ENCODE results near the gene ME2. TPM values are rescaled to one million over a fixed set of nuclear protein-coding genes. Genes with fewer than 3 reads are reported as not detected.

The ME2 gene
- total and polyA plus RNA-seq, 9 of the 15 experiments (the other 6 are each of a cell fraction or from before 2014, with no cell fraction given) = 12.3 to 54.4 (median 36.2) TPM

DNA sequence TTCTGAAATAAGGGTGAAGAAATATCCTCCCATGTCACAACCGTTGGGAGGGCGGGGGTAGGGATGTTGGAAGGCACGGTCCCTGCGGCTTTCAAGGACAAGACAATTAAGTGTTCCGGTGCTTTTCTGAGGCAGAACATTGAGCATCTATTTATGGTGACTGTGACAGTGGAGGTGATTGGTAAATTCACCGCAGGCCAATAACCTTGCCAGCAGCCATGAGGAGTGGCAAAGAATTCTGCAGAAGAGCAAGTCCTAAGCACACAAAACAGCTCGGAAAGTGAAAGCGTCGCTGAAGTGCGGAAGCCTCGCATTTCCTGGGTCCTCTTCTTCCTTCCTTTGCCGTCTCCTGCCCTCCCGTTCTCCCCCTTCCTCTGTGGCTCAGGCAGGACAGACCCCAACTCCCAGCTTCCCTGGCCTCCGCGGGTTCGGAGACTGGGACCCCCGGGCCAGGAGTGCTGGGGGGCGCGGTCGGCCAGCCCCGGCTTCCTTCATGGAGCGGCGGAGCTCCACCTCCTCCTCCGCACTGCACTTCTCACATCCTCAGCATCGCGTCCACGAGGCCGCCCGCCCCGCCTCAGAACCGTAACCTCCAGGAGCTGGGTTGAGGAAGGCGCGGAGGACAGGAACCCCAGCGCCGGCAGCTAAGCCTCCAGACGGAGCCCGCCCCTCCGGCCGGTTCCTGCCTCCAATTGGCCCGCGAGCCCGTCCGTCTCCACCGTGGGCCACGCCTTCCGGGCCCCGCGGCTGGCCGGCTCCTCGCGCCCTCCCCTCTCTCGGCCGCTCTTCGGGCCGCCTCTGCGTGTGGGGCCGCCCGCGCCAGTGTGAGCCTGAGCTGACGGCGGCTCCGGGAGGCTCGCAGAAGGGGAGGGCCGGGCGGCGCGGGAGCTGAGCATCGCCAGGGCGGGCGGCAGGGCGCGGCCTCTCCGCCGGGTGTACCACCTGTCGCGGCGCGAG is at the start of gene ME2 (continued):
- TF ChIP-seq, protein P1, sequence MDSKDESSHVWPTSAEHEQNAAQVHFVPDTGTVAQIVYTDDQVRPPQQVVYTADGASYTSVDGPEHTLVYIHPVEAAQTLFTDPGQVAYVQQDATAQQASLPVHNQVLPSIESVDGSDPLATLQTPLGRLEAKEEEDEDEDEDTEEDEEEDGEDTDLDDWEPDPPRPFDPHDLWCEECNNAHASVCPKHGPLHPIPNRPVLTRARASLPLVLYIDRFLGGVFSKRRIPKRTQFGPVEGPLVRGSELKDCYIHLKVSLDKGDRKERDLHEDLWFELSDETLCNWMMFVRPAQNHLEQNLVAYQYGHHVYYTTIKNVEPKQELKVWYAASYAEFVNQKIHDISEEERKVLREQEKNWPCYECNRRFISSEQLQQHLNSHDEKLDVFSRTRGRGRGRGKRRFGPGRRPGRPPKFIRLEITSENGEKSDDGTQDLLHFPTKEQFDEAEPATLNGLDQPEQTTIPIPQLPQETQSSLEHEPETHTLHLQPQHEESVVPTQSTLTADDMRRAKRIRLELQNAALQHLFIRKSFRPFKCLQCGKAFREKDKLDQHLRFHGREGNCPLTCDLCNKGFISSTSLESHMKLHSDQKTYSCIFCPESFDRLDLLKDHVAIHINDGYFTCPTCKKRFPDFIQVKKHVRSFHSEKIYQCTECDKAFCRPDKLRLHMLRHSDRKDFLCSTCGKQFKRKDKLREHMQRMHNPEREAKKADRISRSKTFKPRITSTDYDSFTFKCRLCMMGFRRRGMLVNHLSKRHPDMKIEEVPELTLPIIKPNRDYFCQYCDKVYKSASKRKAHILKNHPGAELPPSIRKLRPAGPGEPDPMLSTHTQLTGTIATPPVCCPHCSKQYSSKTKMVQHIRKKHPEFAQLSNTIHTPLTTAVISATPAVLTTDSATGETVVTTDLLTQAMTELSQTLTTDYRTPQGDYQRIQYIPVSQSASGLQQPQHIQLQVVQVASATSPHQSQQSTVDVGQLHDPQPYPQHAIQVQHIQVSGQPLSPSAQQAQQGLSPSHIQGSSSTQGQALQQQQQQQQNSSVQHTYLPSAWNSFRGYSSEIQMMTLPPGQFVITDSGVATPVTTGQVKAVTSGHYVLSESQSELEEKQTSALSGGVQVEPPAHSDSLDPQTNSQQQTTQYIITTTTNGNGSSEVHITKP (IDR thresholded peaks at IDR 0.05; ENCODE audit: partially characterized antibody) = no peak
- TF ChIP-seq, protein P2, sequence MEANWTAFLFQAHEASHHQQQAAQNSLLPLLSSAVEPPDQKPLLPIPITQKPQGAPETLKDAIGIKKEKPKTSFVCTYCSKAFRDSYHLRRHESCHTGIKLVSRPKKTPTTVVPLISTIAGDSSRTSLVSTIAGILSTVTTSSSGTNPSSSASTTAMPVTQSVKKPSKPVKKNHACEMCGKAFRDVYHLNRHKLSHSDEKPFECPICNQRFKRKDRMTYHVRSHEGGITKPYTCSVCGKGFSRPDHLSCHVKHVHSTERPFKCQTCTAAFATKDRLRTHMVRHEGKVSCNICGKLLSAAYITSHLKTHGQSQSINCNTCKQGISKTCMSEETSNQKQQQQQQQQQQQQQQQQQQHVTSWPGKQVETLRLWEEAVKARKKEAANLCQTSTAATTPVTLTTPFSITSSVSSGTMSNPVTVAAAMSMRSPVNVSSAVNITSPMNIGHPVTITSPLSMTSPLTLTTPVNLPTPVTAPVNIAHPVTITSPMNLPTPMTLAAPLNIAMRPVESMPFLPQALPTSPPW (CRISPR knock-in tag; IDR thresholded peaks at IDR 0.05) = peak; percentile 84
- TF ChIP-seq PCBP1 (IDR thresholded peaks at IDR 0.05; ENCODE audit: low read depth, low read length, poor library complexity, severe bottlenecking) = peak; percentile 52
- peak; percentile 62; the same call in 1 of the 2 replicates for TF ChIP-seq MTA3 (IDR thresholded peaks at IDR 0.05; ENCODE audit: borderline replicate concordance)
- TF ChIP-seq, protein P3, sequence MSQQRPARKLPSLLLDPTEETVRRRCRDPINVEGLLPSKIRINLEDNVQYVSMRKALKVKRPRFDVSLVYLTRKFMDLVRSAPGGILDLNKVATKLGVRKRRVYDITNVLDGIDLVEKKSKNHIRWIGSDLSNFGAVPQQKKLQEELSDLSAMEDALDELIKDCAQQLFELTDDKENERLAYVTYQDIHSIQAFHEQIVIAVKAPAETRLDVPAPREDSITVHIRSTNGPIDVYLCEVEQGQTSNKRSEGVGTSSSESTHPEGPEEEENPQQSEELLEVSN (IDR thresholded peaks at IDR 0.05; ENCODE audit: borderline replicate concordance in 1 of 2, extremely low read depth in 1 of 2, insufficient read depth in 1 of 2, insufficient read length in 1 of 2, low read depth in 1 of 2, low read length in 1 of 2, poor library complexity in 1 of 2, severe bottlenecking in 1 of 2) = peak in 1 of 2 experiments; percentile 61
- TF ChIP-seq, protein P4, sequence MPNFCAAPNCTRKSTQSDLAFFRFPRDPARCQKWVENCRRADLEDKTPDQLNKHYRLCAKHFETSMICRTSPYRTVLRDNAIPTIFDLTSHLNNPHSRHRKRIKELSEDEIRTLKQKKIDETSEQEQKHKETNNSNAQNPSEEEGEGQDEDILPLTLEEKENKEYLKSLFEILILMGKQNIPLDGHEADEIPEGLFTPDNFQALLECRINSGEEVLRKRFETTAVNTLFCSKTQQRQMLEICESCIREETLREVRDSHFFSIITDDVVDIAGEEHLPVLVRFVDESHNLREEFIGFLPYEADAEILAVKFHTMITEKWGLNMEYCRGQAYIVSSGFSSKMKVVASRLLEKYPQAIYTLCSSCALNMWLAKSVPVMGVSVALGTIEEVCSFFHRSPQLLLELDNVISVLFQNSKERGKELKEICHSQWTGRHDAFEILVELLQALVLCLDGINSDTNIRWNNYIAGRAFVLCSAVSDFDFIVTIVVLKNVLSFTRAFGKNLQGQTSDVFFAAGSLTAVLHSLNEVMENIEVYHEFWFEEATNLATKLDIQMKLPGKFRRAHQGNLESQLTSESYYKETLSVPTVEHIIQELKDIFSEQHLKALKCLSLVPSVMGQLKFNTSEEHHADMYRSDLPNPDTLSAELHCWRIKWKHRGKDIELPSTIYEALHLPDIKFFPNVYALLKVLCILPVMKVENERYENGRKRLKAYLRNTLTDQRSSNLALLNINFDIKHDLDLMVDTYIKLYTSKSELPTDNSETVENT (CRISPR knock-in tag; IDR thresholded peaks at IDR 0.05) = peak; percentile 50; the same call in 1 of the 2 replicates
- TF ChIP-seq, protein P5, sequence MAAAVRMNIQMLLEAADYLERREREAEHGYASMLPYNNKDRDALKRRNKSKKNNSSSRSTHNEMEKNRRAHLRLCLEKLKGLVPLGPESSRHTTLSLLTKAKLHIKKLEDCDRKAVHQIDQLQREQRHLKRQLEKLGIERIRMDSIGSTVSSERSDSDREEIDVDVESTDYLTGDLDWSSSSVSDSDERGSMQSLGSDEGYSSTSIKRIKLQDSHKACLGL (CRISPR knock-in tag; IDR thresholded peaks at IDR 0.05; ENCODE audit: borderline replicate concordance, poor library complexity, severe bottlenecking) = no peak
- TF ChIP-seq HNRNPL (IDR thresholded peaks at IDR 0.05; ENCODE audit: low read depth, low read length) = 0 out of 2 replicates have a peak, but pooled peaks have one; percentile 25
- TF ChIP-seq SRSF3 (IDR thresholded peaks at IDR 0.05; ENCODE audit: insufficient read depth, low read length) = no peak

Data from K562 (cell line).